GM13976 (cell line): ENCODE measurements around the gene NT5C2.
"Not testable (repeated sequence)": the region's sequence is repeated elsewhere in the genome, so short reads cannot be mapped to it uniquely, and the experiment has no call there.

ENCODE experiments used
- DNase-seq: peaks from one replicate; pipeline ENCODE4 v3.0.0; 2012; ENCODE audit warnings: low spot score
- in situ Hi-C: fragments of 300-500 bp; cut with MboI; formaldehyde crosslinking; loops from one replicate; pipeline ENCODE4 v1.12.0; 2022; ENCODE audit warnings: low sequenced_read_pairs, mixed read lengths, inconsistent platforms; ENCODE audit not compliant: unreplicated experiment
- TF ChIP-seq, protein P1 (sequence below): IDR thresholded peaks from 2 replicates; pipeline ENCODE4 v1.5.1; 2012; ENCODE audit warnings: borderline replicate concordance, mild to moderate bottlenecking; ENCODE audit not compliant: insufficient read depth; ENCODE audit errors: extremely low read depth, missing control alignments, control extremely low read depth

The NT5C2 gene

DNA sequence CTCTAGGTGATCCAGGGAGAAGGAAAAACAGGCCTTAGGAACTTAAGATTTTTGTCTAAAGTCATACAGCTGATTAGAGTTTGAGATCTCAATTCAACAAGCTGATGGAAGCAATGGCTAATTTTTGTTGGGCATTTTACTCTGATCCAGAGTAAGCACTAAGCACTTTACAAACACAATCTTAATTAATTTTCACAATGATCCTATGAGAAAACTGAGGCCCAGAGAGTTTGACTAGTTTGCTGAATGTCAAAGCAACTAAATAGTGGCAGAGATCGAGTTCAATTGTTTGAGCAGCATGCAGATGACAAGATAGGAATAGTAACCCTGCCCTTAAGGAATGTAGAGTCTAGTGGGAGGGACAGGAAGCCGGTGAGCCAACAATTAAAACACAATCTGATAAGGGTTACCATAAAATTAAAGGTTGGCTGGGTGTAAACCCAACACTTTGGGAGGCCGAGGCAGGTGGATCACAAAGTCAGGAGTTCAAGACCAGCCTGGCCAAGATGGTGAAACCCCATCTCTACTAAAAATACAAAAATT is 39.1 kb upstream of the NT5C2 start:
- DNase-seq, result no peak
- in situ Hi-C loops, result loop anchor here (10.0 kb wide), 1 partner anchor 317 kb away; the partner anchor contains the start of gene CNNM2
- TF ChIP-seq, protein P1, sequence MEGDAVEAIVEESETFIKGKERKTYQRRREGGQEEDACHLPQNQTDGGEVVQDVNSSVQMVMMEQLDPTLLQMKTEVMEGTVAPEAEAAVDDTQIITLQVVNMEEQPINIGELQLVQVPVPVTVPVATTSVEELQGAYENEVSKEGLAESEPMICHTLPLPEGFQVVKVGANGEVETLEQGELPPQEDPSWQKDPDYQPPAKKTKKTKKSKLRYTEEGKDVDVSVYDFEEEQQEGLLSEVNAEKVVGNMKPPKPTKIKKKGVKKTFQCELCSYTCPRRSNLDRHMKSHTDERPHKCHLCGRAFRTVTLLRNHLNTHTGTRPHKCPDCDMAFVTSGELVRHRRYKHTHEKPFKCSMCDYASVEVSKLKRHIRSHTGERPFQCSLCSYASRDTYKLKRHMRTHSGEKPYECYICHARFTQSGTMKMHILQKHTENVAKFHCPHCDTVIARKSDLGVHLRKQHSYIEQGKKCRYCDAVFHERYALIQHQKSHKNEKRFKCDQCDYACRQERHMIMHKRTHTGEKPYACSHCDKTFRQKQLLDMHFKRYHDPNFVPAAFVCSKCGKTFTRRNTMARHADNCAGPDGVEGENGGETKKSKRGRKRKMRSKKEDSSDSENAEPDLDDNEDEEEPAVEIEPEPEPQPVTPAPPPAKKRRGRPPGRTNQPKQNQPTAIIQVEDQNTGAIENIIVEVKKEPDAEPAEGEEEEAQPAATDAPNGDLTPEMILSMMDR, result no peak

DNA sequence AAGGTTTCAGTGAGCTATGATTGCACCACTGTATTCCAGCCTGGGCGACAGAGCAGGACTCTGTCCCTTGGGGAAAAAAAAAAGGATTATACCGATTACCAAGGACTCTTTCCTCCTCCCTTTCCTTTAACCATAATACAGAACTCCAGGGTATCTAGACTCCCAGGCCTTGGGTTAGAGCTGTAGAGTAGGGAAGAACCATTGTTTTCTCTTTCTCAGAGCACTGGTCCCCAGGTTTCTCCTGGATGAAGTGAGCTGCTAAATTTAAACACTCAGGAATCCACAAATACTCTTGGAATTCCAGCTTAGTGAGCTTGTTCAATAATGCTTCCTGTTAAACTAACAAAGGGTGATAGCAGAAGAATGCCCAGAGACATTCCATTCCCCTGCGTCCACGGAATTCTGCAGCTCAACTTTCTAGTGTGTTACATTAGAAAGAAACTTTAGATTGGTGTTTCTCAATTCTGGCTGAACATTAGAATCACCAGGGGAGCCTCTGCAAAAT is 38.0 kb upstream of the NT5C2 start:
- TF ChIP-seq, protein P1, result no peak
- no peak for DNase-seq
- in situ Hi-C loops, result loop anchor here (10.0 kb wide), 1 partner anchor 316 kb away; the partner anchor contains the start of gene CNNM2

DNA sequence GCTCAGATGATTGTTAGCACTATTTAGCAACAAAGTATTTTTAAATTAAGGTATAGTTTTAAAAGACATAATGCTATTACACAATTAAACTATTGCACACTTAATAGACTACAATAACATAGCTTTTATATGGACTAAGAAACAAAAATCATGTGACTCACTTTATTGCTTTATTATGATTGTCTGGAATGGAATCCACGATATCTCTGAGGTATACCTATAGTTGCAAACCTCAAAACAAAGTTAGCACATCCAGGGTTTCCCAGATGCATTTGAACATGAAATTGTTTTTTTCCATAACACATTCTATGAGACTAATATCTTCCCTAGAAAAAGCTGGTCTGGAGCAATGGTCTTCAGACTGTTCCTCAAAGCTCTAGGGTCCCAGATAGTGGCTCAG is 34.3 kb upstream of the NT5C2 start:
- in situ Hi-C loops, result no loop called here
- no peak for DNase-seq
- TF ChIP-seq, protein P1, result no peak

DNA sequence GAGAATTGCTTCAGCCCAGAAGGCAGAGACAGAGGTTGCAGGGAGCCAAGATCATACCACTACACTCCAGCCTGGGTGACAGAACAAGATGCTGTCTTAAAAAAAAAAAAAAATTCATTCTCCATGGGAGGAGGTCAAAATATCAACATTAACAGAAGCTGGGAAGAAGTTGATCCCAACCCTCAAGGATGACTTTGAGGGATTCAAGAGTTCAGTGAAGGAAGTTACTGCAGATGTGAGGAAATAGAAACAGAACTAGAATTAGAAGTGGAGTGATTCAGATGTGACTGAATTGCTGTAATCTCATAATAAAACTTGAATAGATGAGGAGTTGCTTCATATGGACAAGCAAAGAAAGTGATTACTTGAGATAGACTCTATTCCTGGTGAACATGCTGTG is 32.9 kb upstream of the NT5C2 start:
- DNase-seq, result no peak
- in situ Hi-C loops, result no loop called here
- TF ChIP-seq, protein P1, result no peak

DNA sequence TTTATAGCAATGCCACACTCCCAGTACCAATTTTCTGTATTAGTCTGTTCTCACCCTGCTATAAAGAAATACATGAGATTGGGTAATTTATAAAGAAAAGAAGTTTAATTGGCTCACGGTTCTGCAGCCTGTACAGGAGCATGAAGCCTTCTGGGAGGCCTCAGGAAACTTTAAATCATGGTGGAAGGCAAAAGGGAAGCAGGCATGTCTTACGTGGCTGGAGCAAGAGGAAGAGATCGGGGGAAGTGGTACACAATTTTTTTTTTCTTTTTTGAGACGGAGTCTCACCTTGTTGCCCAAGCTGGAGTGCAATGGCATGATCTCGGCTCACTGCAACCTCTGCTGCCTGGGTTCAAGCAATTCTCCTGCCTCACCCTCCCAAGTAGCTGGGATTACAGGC is 31.6 kb upstream of the NT5C2 start:
- in situ Hi-C loops, DNase-seq: not testable (repeated sequence)

DNA sequence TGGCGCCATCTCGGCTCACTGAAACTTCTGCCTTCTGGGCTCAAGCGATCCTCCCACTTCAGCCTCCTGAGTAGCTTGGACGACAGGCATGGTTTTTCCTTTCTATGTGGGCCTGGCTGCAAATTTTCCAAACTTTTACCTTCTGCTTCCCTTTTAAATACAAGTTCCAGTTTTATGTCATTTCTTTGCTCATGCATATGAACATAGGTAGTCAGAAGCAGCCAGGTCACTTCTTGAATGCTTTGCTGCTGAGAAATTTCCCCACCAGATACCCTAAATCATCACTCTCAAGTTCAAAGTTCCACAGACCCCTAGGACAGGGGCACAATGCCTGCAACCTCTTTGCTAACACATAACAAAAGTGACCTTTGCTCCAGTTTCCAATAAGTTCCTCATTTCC is 31.1 kb upstream of the NT5C2 start:
- in situ Hi-C loops, result no loop called here
- TF ChIP-seq, protein P1, result no peak
- DNase-seq, result no peak

DNA sequence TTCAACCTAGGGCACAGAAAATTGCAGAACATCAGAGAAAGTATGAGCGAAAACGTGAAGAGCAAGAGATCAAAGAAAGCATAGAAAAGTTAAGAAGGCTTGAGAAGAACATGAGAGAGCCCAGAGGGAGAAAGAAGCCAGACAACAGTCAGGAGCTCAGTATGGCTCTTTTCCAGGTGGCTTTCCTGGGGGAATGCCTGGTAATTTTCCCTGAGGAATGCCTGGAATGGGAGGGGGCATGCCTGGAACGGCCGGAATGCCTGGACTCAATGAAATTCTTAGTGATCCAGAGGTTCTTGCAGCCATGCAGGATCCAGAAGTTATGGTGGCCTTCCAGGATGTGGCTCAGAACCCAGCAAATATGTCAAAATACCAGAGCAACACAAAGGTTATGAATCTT is 23.3 kb upstream of the NT5C2 start:
- DNase-seq, in situ Hi-C loops: not testable (repeated sequence)

DNA sequence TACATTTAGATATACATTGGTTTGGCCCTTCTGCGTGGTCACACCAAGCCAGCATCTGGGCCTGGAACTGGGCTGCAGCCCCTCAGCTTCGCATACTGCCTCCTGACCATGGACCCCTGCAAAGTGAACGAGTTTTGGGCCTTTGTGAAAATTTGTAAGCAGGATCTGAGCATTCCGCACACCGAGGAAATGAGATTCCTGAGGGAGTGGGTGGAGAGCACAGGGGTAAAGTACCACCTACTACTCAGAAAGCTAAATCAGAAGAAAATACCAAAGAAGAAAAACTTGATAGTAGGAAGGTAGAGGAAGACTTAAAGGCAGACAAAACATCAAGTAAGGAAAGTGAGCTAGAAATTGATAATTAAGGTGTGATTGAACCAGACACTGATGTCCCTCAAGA is 22.5 kb upstream of the NT5C2 start:
- DNase-seq, result no peak
- TF ChIP-seq, protein P1, result no peak
- in situ Hi-C loops, result no loop called here

DNA sequence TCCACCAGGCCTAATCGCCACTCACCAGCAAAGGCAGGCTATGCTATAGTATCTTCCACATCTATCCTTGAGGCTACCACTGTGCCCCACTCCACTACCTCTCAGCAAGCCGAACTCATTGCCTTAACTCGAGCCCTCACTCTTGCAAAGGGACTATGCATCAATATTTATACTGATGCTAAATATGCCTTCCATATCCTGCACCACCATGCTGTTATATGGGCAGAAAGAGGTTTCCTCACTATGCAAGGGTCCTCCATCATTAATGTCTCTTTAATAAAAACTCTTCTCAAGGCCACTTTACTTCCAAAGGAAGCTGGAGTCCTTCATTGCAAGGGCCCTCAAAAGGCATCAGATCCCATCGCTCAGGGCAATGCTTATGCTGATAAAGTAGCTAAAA is 17.2 kb upstream of the NT5C2 start:
- DNase-seq, in situ Hi-C loops: not testable (repeated sequence)

DNA sequence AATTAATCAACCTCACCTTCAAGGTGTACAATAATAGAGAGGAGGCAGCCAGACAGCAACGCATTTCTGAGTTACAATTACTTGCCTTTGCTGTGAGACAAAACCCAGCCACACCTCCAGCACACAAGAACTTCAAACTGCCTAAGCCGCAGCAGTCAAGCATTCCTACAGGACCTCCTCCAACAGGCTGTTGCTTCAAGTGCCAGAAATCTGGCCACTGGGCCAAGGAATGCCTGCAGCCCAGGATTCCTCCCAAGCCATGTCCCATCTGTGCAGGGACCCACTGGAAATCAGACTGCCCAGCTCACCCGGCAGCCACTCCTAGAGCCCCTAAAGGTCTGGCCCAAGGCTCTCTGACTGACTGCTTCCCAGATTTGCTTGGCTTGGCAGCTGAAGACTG is 14.6 kb upstream of the NT5C2 start:
- DNase-seq, in situ Hi-C loops: not testable (repeated sequence)
